Measurements from ENCODE around the gene OCA2. TPM values are rescaled to one million over a fixed set of nuclear protein-coding genes. Genes with fewer than 3 reads are reported as not detected.
"Not testable (repeated sequence)": the region's sequence is repeated elsewhere in the genome, so short reads cannot be mapped to it uniquely, and the experiment has no call there.

Gene OCA2
- total and polyA plus RNA-seq, 2 of the 13 experiments (the other 11 are each of a cell fraction or from before 2014, with no cell fraction given), result 0.02 to 0.05 TPM

DNA sequence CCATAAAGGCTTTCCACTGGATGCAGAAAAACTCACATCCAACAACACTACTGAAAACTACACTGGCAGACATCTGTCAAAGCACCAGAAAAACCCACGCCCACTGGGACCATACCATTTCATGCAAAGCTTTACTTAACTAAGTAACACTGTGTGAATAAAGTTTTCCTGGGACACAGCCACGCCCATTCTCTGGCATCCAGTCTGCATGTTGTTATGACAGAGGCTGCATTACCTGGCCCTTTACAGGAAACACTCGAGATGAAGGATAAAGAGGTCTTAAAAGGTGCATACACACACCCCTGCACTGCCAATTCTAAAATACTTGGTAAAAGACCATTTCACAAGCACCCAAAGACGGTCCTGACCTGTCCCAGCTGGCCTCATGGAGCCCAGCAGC is 46.3 kb upstream of the OCA2 start:
- H3K9ac ChIP-seq (ENCODE audit: insufficient read depth, low read depth, low read length); H3K27ac ChIP-seq (ENCODE audit: extremely low read length, insufficient read depth, low read length); H3K4me2 ChIP-seq (ENCODE audit: low read depth, low read length); H3K79me2 ChIP-seq (ENCODE audit: insufficient read depth, low read length); BruUV-seq (replicated peaks); CTCF ChIA-PET (ENCODE audit: low intra/inter-chr PET ratio, low total read pairs); ATAC-seq; intact Hi-C loops (cut with micrococcal nuclease; ENCODE audit: unreplicated experiment); H3K27me3 ChIP-seq (ENCODE audit: control insufficient read depth in 1 of 2, insufficient read depth in 2 of 2, low read length in 2 of 2); POLR2A ChIA-PET; H3K4me1 ChIP-seq (ENCODE audit: insufficient read depth, low read length); H3K9me3 ChIP-seq (ENCODE audit: low read length); DNase-seq (ENCODE audit: low spot score); H4K20me1 ChIP-seq (ENCODE audit: insufficient read depth, low read length); FAIRE-seq; in situ Hi-C loops (cut with HindIII; ENCODE audit: extremely low pct_ligation_motif_present, low pct_unique_long_range_greater_than_20kb); H3K4me3 ChIP-seq (replicated peaks in 1 of 3; ENCODE audit: insufficient read depth in 1 of 3, low read depth in 2 of 3, low read length in 3 of 3); H2AFZ ChIP-seq (ENCODE audit: low read length): not testable (repeated sequence)
- 90% methylated on average over 3 of the region's 4 CpGs for WGBS (ENCODE audit: low lambda C conversion rate)
- peaks cover 18 to 41% of the 10 kb centered on the region in 2 experiments; a peak in 4 of 5 replicates for H3K36me3 ChIP-seq (replicated peaks in 1 of 2; ENCODE audit: control insufficient read depth in 1 of 2, insufficient read depth in 2 of 2, low read length in 2 of 2)

DNA sequence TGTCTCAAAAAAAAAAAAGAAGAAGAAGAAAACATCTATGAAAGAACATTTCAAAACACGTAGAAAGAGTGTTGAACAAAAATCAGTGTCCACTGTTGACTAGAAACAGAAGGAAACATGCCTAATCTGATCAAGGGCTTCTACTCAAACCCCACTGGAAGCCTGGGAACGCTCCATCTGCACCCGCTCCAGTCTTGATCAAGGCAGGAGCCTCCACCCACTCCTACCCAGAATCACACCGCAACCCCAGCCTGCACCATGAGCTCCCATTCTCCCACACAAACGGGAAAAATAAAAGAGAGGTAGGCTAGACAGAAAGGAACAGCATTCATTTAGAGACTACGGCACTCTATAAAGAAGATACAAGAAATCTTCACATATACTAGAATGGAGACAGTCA is 40.9 kb upstream of the OCA2 start:
- Histone ChIP-seq H3K27ac (ENCODE audit: extremely low read length, insufficient read depth, low read length) (no peak overlapping the region), H3K4me2 (ENCODE audit: low read depth, low read length) (no peak overlapping the region), H3K27me3 (ENCODE audit: control insufficient read depth in 1 of 2, insufficient read depth in 2 of 2, low read length in 2 of 2) (no peaks in the 10 kb centered on the region), H3K79me2 (ENCODE audit: insufficient read depth, low read length) (no peaks in the 10 kb centered on the region), H2AFZ (ENCODE audit: low read length) (no peak overlapping the region), H3K9me3 (ENCODE audit: low read length) (no peaks in the 10 kb centered on the region), H3K4me3 (replicated peaks in 1 of 3; ENCODE audit: insufficient read depth in 1 of 3, low read depth in 2 of 3, low read length in 3 of 3) (no peak overlapping the region), H3K36me3 (replicated peaks in 1 of 2; ENCODE audit: control insufficient read depth in 1 of 2, insufficient read depth in 2 of 2, low read length in 2 of 2) (peaks cover 19 to 41% of the 10 kb centered on the region in 2 experiments; a peak in 4 of 5 replicates), H3K4me1 (ENCODE audit: insufficient read depth, low read length) (no peaks in the 10 kb centered on the region), H4K20me1 (ENCODE audit: insufficient read depth, low read length) (no peaks in the 10 kb centered on the region), H3K9ac (ENCODE audit: insufficient read depth, low read depth, low read length) (no peak overlapping the region)
- intact Hi-C loops (cut with micrococcal nuclease; ENCODE audit: unreplicated experiment), result no loop called here
- no peak for DNase-seq (ENCODE audit: low spot score)
- 95% methylated on average over 6 of the region's 6 CpGs for WGBS (ENCODE audit: low lambda C conversion rate)
- no peak for ATAC-seq
- FAIRE-seq, result no peak
- CTCF ChIA-PET (ENCODE audit: low intra/inter-chr PET ratio, low total read pairs), result no interaction called here
- POLR2A ChIA-PET, result no interaction called here
- BruUV-seq (replicated peaks), result no TSS peak
- in situ Hi-C loops (cut with HindIII; ENCODE audit: extremely low pct_ligation_motif_present, low pct_unique_long_range_greater_than_20kb), result no loop called here
- TF ChIP-seq, protein P1, sequence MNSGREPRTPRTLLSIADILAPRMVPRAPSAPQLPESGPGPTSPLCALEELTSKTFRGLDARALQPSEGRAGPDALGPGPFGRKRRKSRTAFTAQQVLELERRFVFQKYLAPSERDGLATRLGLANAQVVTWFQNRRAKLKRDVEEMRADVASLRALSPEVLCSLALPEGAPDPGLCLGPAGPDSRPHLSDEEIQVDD (CRISPR knock-in tag; IDR thresholded peaks at IDR 0.05; ENCODE audit: borderline replicate concordance), result no peak
- TF ChIP-seq, protein P2, sequence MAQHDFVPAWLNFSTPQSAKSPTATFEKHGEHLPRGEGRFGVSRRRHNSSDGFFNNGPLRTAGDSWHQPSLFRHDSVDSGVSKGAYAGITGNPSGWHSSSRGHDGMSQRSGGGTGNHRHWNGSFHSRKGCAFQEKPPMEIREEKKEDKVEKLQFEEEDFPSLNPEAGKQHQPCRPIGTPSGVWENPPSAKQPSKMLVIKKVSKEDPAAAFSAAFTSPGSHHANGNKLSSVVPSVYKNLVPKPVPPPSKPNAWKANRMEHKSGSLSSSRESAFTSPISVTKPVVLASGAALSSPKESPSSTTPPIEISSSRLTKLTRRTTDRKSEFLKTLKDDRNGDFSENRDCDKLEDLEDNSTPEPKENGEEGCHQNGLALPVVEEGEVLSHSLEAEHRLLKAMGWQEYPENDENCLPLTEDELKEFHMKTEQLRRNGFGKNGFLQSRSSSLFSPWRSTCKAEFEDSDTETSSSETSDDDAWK (CRISPR knock-in tag; IDR thresholded peaks at IDR 0.05), result no peak
- TF ChIP-seq ZNF766 (CRISPR knock-in tag; IDR thresholded peaks at IDR 0.05; ENCODE audit: borderline replicate concordance), result no peak
- no peak for TF ChIP-seq HOXA5 (CRISPR knock-in tag; IDR thresholded peaks at IDR 0.05)
- no peak for TF ChIP-seq SATB2 (CRISPR knock-in tag; IDR thresholded peaks at IDR 0.05)
- TF ChIP-seq TOPORS (CRISPR knock-in tag; IDR thresholded peaks at IDR 0.05), result no peak
- TF ChIP-seq JUNB (CRISPR knock-in tag; IDR thresholded peaks at IDR 0.05; ENCODE audit: borderline replicate concordance), result no peak
- TF ChIP-seq, protein P3, sequence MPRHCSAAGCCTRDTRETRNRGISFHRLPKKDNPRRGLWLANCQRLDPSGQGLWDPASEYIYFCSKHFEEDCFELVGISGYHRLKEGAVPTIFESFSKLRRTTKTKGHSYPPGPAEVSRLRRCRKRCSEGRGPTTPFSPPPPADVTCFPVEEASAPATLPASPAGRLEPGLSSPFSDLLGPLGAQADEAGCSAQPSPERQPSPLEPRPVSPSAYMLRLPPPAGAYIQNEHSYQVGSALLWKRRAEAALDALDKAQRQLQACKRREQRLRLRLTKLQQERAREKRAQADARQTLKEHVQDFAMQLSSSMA (CRISPR knock-in tag; IDR thresholded peaks at IDR 0.05), result no peak
- no peak for TF ChIP-seq ZNF709 (CRISPR knock-in tag; IDR thresholded peaks at IDR 0.05)
- TF ChIP-seq BRD4 (CRISPR knock-in tag; IDR thresholded peaks at IDR 0.05), result no peak
- TF ChIP-seq, protein P4, sequence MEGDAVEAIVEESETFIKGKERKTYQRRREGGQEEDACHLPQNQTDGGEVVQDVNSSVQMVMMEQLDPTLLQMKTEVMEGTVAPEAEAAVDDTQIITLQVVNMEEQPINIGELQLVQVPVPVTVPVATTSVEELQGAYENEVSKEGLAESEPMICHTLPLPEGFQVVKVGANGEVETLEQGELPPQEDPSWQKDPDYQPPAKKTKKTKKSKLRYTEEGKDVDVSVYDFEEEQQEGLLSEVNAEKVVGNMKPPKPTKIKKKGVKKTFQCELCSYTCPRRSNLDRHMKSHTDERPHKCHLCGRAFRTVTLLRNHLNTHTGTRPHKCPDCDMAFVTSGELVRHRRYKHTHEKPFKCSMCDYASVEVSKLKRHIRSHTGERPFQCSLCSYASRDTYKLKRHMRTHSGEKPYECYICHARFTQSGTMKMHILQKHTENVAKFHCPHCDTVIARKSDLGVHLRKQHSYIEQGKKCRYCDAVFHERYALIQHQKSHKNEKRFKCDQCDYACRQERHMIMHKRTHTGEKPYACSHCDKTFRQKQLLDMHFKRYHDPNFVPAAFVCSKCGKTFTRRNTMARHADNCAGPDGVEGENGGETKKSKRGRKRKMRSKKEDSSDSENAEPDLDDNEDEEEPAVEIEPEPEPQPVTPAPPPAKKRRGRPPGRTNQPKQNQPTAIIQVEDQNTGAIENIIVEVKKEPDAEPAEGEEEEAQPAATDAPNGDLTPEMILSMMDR (CRISPR knock-in tag; IDR thresholded peaks at IDR 0.05), result no peak
- no peak for TF ChIP-seq CHD4 (IDR thresholded peaks at IDR 0.05; ENCODE audit: borderline replicate concordance, low read length)
- TF ChIP-seq DNMT1 (CRISPR knock-in tag; IDR thresholded peaks at IDR 0.05), result no peak
- no peak for TF ChIP-seq ZKSCAN1 (IDR thresholded peaks at IDR 0.05; ENCODE audit: low read length)
- no peak for TF ChIP-seq RXRA (CRISPR knock-in tag; IDR thresholded peaks at IDR 0.05)

Data from HepG2 (cell line).